IPS-18a (cell line): ENCODE results near the gene RFC3.

Source experiments
- H3K27ac ChIP-seq: one replicate; pipeline ENCODE4 v1.5.1; 2013; ENCODE audit warnings: low read length
- H3K27me3 ChIP-seq: one replicate; pipeline ENCODE4 v1.6.1; 2013; ENCODE audit warnings: mild to moderate bottlenecking, low read length; ENCODE audit not compliant: control insufficient read depth, insufficient read depth
- H3K36me3 ChIP-seq: one replicate; pipeline ENCODE4 v1.6.1; 2013; ENCODE audit warnings: low read depth, low read length; ENCODE audit not compliant: control insufficient read depth
- H3K4me1 ChIP-seq: one replicate; pipeline ENCODE4 v1.6.1; 2013; ENCODE audit warnings: low read depth, low read length; ENCODE audit not compliant: control insufficient read depth
- H3K4me3 ChIP-seq: one replicate; pipeline ENCODE4 v1.5.1; 2013; ENCODE audit warnings: low read length
- H3K9ac ChIP-seq: one replicate; pipeline ENCODE4 v1.6.1; 2013; ENCODE audit warnings: mild to moderate bottlenecking, low read length, moderate library complexity
- H3K9me3 ChIP-seq: one replicate; pipeline ENCODE4 v1.6.1; 2013; ENCODE audit warnings: low read depth, low read length; ENCODE audit not compliant: control insufficient read depth

RFC3 gene

DNA sequence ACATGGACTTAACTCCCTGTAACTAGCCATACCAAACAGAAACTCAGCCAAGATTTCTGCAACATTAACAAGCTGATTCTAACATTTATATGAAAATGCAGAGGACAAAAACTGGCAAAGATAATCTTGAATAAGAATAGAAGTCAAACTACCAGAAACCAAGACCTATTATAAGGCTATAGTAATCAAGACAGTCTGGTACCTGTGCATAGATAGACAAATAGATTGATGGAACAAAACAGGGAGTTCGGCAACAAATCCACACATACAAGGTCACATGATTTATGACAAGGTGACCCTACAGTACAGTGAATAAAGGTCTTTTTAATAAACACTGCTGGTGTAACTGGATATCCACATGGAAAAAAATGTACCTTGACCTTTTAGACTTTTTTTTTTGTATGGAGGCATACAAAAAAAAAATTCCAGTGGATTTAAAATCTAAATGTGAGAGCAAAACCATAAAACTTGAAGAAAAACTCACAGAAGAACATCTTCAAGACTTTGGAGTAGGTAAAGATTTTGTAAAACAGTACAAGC, 2.9 kb upstream of the RFC3 start:
- no peak overlapping the region for H3K4me3 ChIP-seq
- H3K4me1 ChIP-seq = peaks cover 5% of the 10 kb centered on the region
- H3K36me3 ChIP-seq = peaks cover 2% of the 10 kb centered on the region
- H3K9ac ChIP-seq = no peak overlapping the region
- H3K9me3 ChIP-seq = no peaks in the 10 kb centered on the region
- no peak overlapping the region for H3K27ac ChIP-seq
- peaks cover 11% of the 10 kb centered on the region for H3K27me3 ChIP-seq

DNA sequence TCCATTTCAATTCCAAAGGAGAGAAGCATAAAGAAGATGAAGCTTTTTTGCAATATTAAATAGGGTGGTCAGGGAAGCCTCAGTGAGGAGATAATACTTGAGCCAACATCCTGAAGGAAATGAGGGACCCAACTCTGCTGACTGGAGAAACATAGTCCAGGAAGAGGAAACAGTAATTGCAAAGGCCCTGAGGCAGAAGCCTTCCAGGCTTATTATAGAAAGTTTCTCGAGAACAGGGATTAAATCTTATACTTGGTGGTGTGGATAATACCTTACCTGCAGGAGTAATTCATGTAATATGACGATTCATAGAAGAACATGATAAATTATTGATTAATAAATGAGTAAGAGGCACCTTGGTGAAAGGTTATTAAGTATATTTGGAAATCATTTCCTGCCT, 1.0 kb upstream of the RFC3 start:
- no peak overlapping the region for H3K27ac ChIP-seq
- no peaks in the 10 kb centered on the region for H3K9me3 ChIP-seq
- peaks cover 20% of the 10 kb centered on the region for H3K36me3 ChIP-seq
- no peak overlapping the region for H3K4me3 ChIP-seq
- no peak overlapping the region for H3K9ac ChIP-seq
- peaks cover 11% of the 10 kb centered on the region for H3K27me3 ChIP-seq
- peaks cover 5% of the 10 kb centered on the region for H3K4me1 ChIP-seq

DNA sequence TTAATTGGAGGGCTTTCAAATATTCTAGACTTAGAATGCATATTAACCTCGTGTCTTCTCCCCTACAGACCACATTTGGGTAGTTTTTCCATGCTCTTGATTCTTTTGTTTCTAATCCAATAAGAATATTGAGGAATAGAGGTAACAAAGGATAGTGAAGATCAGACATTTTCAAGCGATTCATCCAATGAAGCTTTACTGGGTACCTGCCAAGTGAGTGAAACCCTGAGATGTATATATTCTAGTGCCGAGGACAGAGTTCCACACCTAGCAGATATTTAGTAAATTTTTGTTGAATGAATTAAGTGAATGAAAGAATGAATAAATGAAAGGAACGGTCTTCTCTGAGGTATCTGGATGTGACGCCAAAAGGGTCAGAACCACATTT, 442 bp upstream of the RFC3 start:
- no peaks in the 10 kb centered on the region for H3K9me3 ChIP-seq
- peaks cover 11% of the 10 kb centered on the region for H3K27me3 ChIP-seq
- H3K27ac ChIP-seq = no peak overlapping the region
- peak overlapping the region; percentile 98 for H3K9ac ChIP-seq
- H3K4me3 ChIP-seq = peak overlapping the region; percentile 100
- H3K4me1 ChIP-seq = peaks cover 5% of the 10 kb centered on the region
- H3K36me3 ChIP-seq = peaks cover 26% of the 10 kb centered on the region

DNA sequence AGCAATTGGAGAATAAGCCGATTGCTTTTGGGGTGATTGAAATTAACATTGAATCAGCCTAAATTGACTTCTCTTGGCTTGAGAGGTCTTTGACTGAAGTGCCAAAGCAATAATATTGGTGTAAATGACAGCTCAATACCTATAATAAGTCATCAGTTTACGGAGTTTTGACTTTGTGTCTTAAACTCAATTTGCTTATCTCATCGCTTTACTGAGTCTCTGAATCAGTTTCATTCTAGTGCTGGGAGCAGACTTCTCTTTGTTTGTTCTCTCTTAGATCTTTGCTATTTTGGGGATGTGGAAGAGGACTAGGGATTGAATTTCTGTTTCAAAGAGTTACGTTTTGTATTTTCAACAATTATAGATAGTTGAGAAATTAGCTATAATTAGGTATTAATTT, 7.1 kb downstream of the RFC3 start:
- Histone ChIP-seq H3K9me3 (no peaks in the 10 kb centered on the region), H3K9ac (no peak overlapping the region), H3K36me3 (peaks cover 77% of the 10 kb centered on the region), H3K27me3 (no peaks in the 10 kb centered on the region), H3K4me3 (no peak overlapping the region), H3K27ac (no peak overlapping the region), H3K4me1 (no peaks in the 10 kb centered on the region)

DNA sequence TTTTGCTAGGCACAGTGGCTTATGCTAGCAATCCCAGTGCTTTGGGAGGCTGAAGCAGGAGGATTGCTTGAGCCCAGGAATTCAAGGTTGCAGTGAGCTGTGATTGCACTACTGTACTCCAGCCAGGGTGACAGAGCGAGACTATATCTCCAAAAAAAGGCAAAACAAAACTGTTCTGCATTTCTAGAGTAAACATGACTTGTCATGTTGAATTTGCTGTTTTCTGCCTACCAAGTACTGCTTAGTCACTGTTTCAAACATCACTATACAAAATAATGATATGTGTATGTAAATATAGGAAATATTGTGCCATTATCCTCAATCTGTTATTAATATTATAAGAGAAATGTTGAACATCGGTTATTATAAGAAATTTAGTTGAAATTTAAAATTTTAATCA, 9.2 kb downstream of the RFC3 start:
- H3K4me1 ChIP-seq = no peaks in the 10 kb centered on the region
- H3K4me3 ChIP-seq = no peak overlapping the region
- H3K27me3 ChIP-seq = no peaks in the 10 kb centered on the region
- H3K36me3 ChIP-seq = peaks cover 76% of the 10 kb centered on the region
- H3K9me3 ChIP-seq = no peaks in the 10 kb centered on the region
- H3K27ac ChIP-seq = no peak overlapping the region
- H3K9ac ChIP-seq = no peak overlapping the region

DNA sequence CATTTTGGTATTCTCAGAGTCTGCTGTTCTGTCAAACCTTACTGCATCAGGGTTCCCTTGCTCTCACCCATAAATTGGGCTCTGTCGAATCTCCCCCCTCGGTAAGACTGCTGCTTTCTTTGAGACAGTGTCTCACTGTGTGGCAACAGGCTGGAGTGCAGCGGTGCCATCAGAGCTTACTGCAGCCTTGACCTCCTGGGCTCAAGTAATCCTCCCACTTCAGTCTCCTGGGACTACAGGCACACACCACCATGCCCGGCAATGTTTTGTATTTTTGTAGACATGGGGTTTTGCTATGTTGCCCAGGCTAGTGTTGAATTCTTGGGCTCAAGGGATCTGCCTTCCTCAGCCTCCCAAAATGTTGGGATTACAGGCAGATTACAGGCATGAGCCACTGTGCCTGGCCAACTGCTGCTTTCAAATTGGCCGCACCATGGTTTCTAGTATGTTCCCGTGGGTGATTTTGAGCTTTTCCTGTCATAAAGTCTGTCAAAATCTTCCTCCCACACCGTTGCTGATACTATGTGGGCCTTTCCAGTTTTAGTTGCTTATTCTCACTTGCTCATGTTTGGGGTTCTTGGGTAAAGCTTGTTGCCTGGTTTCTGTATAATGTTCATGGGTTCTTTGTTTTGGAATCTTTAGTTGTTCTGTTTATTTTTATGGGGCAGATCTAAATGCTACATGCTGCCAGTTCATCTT, 10.6 kb downstream of the RFC3 start:
- H3K27ac ChIP-seq = no peak overlapping the region
- peaks cover 75% of the 10 kb centered on the region for H3K36me3 ChIP-seq
- no peaks in the 10 kb centered on the region for H3K9me3 ChIP-seq
- H3K4me1 ChIP-seq = no peaks in the 10 kb centered on the region
- no peak overlapping the region for H3K4me3 ChIP-seq
- no peaks in the 10 kb centered on the region for H3K27me3 ChIP-seq
- no peak overlapping the region for H3K9ac ChIP-seq

DNA sequence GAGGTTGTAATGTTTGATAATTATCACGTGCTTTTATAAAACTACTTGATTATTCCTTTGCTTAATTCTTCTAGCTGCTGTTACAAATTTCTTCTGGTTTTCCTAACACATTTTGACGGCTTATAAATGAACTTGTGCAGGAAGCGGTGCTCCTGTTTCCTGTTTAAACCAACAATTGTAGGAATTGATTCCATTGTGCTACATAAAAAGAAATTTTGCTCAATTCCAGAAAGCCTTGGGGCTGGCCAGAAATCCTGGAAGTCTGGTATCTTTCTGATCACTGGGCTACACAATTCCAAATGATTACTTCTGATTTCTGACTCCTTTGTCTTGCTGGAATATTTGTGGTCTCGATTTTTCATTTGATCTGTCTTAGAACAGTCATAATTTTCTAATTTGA, 14.9 kb downstream of the RFC3 start:
- H3K4me1 ChIP-seq = no peaks in the 10 kb centered on the region
- no peaks in the 10 kb centered on the region for H3K9me3 ChIP-seq
- no peaks in the 10 kb centered on the region for H3K27me3 ChIP-seq
- H3K4me3 ChIP-seq = no peak overlapping the region
- H3K9ac ChIP-seq = no peak overlapping the region
- no peak overlapping the region for H3K27ac ChIP-seq
- peaks cover 81% of the 10 kb centered on the region for H3K36me3 ChIP-seq

DNA sequence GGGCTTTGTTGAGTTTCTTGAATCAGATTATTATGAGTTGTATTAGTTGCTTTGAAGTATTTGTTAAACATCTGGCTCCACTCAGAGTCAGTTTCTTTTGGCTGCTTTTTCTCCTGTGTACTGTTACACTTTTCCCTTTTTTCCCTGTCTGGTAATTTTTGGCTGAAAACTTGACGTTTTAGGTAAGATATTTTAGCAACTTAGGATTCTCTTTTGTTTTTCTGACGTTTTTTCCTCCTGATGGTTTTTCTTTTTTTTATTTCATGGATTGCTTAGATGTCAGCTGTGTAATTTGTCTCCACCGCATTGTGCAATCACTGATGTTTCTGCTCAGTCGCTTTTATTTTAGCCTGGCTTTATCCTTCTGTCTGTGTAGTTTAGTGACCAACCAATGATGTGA, 20.7 kb downstream of the RFC3 start:
- H3K9me3 ChIP-seq = no peaks in the 10 kb centered on the region
- H3K27me3 ChIP-seq = no peaks in the 10 kb centered on the region
- no peak overlapping the region for H3K9ac ChIP-seq
- H3K4me3 ChIP-seq = no peak overlapping the region
- no peak overlapping the region for H3K27ac ChIP-seq
- no peaks in the 10 kb centered on the region for H3K4me1 ChIP-seq
- peaks cover 49% of the 10 kb centered on the region for H3K36me3 ChIP-seq

DNA sequence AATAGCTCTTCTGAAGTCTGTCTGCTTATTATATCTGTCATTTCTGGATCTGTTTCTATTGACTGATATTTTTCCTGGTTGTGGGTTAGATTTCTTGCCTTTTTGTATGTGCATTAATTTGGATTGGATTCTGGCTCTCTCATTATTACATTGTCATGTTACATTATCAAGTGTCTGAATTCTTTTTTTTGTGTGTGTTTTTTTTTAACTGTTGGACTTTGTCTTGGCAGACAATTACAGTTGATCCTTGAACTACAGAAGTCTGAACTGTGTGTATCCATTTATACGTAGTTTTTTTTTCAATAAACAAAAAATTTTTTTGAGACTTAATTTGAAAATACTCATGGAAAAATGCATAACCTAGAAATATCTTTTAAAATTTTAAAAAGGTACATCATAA, 22.5 kb downstream of the RFC3 start:
- Histone ChIP-seq H3K9me3 (no peaks in the 10 kb centered on the region), H3K27ac (no peak overlapping the region), H3K27me3 (no peaks in the 10 kb centered on the region), H3K9ac (no peak overlapping the region), H3K36me3 (peaks cover 35% of the 10 kb centered on the region), H3K4me1 (no peaks in the 10 kb centered on the region), H3K4me3 (no peak overlapping the region)

DNA sequence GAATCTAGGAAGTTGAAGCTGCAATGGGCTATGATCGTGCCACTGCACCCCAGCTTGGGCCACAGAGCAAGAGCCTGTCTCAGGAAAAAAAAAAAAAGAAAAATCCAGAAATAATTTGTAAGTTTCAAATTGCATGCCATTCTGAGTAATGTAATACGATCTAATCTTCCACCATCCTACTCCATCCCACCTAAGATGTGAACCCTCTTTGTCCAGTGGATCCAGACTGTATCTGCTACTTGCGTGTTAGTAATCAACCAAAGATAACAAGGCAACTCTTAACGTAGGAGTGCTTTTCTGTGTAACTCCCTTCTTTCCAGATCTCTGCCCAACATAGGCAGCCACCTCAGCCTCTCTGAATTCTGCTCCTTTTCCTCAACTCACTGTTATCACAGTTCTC, 24.3 kb downstream of the RFC3 start:
- H3K9me3 ChIP-seq = no peaks in the 10 kb centered on the region
- no peak overlapping the region for H3K27ac ChIP-seq
- no peaks in the 10 kb centered on the region for H3K27me3 ChIP-seq
- no peak overlapping the region for H3K4me3 ChIP-seq
- H3K36me3 ChIP-seq = peaks cover 27% of the 10 kb centered on the region
- no peak overlapping the region for H3K9ac ChIP-seq
- no peaks in the 10 kb centered on the region for H3K4me1 ChIP-seq

DNA sequence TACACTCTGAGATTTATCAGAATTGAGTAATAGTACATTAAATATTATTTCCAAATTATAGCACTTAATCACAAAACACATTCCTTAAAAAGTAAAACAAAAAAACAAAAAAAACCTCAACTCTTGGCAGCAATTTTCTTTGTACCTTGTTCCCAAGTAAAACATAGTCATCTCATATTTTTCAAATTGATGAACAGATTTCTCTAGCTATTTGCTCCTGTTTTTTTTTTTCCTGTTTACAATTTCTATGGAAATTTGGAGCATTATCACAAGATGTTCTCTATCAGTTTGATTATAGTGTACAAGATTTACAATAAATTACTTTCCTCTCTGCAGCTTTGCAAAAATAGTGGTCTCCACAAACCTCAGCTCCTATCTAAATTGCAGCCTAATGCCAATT, 25.0 kb downstream of the RFC3 start:
- Histone ChIP-seq H3K4me1 (no peaks in the 10 kb centered on the region), H3K9ac (no peak overlapping the region), H3K27me3 (no peaks in the 10 kb centered on the region), H3K36me3 (peaks cover 30% of the 10 kb centered on the region), H3K27ac (no peak overlapping the region), H3K4me3 (no peak overlapping the region), H3K9me3 (no peaks in the 10 kb centered on the region)

DNA sequence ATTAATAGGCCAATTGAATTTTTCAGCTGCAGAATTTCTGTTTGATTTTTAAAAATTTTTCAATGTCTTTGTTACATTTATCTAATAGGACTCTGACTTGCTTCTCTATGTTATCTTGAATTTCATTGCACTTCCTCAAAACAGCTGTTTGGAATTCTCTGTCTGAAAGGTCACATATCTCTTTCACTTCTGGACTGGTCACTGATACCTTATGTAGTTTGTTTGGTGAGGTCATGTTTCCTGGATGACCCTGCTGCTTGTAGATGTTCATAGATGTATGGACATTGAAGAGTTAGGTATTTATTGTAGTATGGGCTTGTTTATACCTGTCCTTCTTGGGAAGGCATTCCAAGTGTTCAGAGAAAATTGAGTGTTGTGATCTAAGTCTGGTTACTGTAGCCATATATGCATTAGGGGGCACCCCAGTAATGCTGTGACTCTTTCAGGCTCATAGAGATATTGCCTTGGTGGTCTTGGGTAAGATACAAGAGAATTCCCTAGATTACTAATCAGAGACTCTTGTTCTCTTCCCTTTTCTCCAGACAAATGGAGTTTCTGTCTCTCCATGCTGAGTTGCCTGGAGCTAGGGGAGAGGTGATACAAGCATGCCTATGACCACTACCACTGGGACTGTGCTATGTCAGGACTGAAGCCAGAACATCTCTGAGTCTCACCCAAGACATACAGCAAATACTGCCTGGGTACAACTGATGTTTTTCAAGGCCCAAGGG, 27.8 kb downstream of the RFC3 start:
- Histone ChIP-seq H3K9me3 (no peaks in the 10 kb centered on the region), H3K27me3 (no peaks in the 10 kb centered on the region), H3K36me3 (peaks cover 37% of the 10 kb centered on the region), H3K4me3 (no peak overlapping the region), H3K9ac (no peak overlapping the region), H3K27ac (no peak overlapping the region), H3K4me1 (no peaks in the 10 kb centered on the region)
